8988T (cell line): Measurements from ENCODE around the gene ACSS2.

Experiments used
- DNase-seq: peaks from one replicate; pipeline ENCODE4 v3.0.0; 2011

The ACSS2 gene

GRCh38 chr20:34876406-34877282 is at the start of gene ACSS2:
Gene ACSS2 (plus strand): TSS chr20:34876612. CDS start chr20:34876646, 34 bp downstream.
- DNase-seq: no peak

- no peak for DNase-seq
These were observed 47.2 kb upstream of the ACSS2 start for GRCh38 chr20:34829191-34829590.

- DNase-seq: no peak
These were observed 44.5 kb upstream of the ACSS2 start for GRCh38 chr20:34831936-34832335.

- no peak for DNase-seq
These were observed 41.9 kb upstream of the ACSS2 start for GRCh38 chr20:34834459-34834893.

GRCh38 chr20:34842143-34842542 is 34.3 kb upstream of the ACSS2 start:
- DNase-seq: no peak

- no peak for DNase-seq
These were observed 33.0 kb upstream of the ACSS2 start for GRCh38 chr20:34843421-34843820.

GRCh38 chr20:34848597-34848996 is 27.8 kb upstream of the ACSS2 start:
- DNase-seq: no peak

GRCh38 chr20:34849778-34850177 is 26.6 kb upstream of the ACSS2 start:
- DNase-seq: no peak

- no peak for DNase-seq
These were observed 25.4 kb upstream of the ACSS2 start for GRCh38 chr20:34850969-34851368.

GRCh38 chr20:34852298-34852697 is 24.1 kb upstream of the ACSS2 start:
- DNase-seq: no peak

GRCh38 chr20:34859367-34859766 is 17.0 kb upstream of the ACSS2 start:
- DNase-seq: no peak

- DNase-seq: no peak
These were observed 16.4 kb upstream of the ACSS2 start for GRCh38 chr20:34859826-34860545.

- no peak for DNase-seq
These were observed 14.9 kb upstream of the ACSS2 start for GRCh38 chr20:34861386-34862084.

GRCh38 chr20:34862724-34863123 is 13.7 kb upstream of the ACSS2 start:
- no peak for DNase-seq

- no peak for DNase-seq
These were observed 12.9 kb upstream of the ACSS2 start for GRCh38 chr20:34863421-34863965.

- DNase-seq: no peak
These were observed 12.2 kb upstream of the ACSS2 start for GRCh38 chr20:34864216-34864615.

- DNase-seq: no peak
These were observed 5.0 kb upstream of the ACSS2 start for GRCh38 chr20:34871320-34871926.

GRCh38 chr20:34871966-34872621 is 4.3 kb upstream of the ACSS2 start:
- no peak for DNase-seq

GRCh38 chr20:34872622-34873224 is 3.7 kb upstream of the ACSS2 start, which contains the start of gene GGT7:
Gene GGT7 (minus strand): TSS chr20:34872856. CDS start chr20:34872815, 41 bp downstream.
- DNase-seq: peak; percentile 89

GRCh38 chr20:34873583-34874093 is 2.8 kb upstream of the ACSS2 start:
- DNase-seq: no peak

- peak; percentile 52 for DNase-seq
These were observed 2.2 kb upstream of the ACSS2 start for GRCh38 chr20:34874094-34874654.
